GM12892 (cell line): ENCODE data around the gene F2R.
"Not testable (repeated sequence)": the region's sequence is repeated elsewhere in the genome, so short reads cannot be mapped to it uniquely, and the experiment has no call there.

Source experiments
- DNase-seq: peaks from one replicate; pipeline ENCODE4 v3.0.0; 2011; ENCODE audit not compliant: insufficient read length
- FAIRE-seq: peaks from 2 replicates; lab custom pipeline; 2011; peaks lifted over from hg19 to GRCh38; lab: Jason Lieb, UNC
- POLR2A ChIP-seq: IDR thresholded peaks from 2 replicates; pipeline ENCODE4 v1.6.1; 2011; ENCODE audit warnings: low read depth, low read length, control low read depth
- POLR2AphosphoS5 ChIP-seq: IDR thresholded peaks from 2 replicates; pipeline ENCODE4 v1.6.1; 2011; ENCODE audit warnings: low read depth, low read length, control low read depth
- TAF1 ChIP-seq: IDR thresholded peaks from 2 replicates; pipeline ENCODE4 v1.6.1; 2011; ENCODE audit warnings: low read depth, mild to moderate bottlenecking, control low read depth, low read length, borderline replicate concordance

F2R gene

DNA sequence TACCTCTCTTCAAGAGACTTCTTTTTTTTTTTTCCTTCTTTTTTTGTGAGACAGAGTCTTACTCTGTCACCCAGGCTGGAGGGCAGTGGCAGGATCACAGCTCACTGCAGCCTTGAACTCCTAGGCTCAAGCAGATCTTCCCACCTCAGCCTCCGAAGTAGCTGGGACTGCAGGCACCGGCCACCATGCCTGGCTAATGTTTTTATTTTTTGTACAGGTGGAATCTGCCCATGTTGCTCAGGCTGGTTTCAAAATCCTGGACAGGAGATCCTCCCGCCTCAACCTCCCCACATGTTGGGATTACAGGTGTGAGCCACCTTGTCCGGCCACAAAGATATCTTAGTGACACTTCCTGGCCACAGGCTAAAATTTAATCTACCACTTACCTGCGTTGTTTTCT lies 60.0 kb downstream of the F2R start:
- no peak for DNase-seq
- TF ChIP-seq TAF1 (no peak), POLR2AphosphoS5 (no peak), POLR2A (no peak)
- FAIRE-seq: no peak

DNA sequence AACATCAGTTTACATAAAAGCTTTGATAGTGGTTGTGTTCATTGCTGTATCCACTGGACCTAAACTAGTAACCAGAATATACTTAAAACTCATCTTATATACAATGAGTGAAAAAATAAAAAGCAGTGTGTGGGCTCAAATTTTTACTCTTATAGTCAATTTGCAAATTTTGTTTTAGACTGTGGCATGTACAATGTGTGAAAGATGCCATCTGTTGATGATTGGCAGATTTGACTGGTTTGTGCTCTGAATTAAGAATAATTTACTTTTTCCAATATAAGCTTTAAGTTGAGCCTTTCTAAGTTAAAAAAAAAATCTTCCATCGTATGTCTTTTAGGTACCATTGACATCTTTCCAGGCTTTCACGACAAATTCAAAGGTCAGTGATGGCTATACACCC lies 60.5 kb downstream of the F2R start:
- TF ChIP-seq POLR2AphosphoS5 (no peak), TAF1 (no peak), POLR2A (no peak)
- FAIRE-seq (no peak), DNase-seq (no peak)

DNA sequence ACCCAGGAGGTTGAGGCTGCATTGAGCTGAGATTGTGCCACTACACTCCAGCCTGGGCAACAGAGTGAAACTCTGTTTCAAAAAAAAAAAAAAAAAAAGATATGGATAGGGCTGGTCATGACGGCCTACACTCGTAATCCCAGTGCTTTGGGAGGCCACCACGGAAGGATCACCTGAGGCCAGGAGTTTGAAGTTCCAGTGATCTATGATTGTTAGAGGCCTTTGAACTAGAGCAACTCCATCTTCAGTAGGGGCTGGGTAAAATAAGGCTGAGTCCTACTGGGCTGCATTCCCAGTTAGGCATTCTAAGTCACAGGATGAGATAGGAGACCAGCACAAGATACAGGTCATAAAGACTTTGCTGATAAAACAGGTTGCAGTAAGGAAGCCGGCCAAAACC lies 64.7 kb downstream of the F2R start:
- FAIRE-seq, DNase-seq: not testable (repeated sequence)

DNA sequence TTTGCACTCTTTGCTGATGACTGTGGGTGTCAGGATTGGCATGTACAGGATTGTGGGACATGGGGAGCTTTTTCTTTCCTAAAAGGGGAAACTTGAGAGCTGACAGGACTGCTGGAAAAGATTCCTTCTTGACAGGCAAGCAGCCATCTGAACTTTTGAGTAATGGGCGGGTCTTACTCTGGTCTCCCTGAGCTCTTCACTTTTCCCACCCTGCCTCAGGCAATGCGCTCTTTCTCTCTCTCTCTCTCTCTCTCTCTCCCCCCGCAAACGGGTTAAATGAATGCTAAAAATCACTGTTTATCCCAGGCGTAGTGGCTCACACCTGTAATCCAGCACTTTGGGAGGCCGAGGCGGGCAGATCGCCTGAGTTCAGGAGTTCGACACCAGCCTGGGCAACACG lies 65.8 kb downstream of the F2R start:
- TF ChIP-seq POLR2AphosphoS5 (no peak), TAF1 (no peak), POLR2A (no peak)
- no peak for DNase-seq
- FAIRE-seq: no peak

GRCh38 chr5:76782444-76782843 lies 66.5 kb downstream of the F2R start:
- TF ChIP-seq TAF1 (no peak), POLR2A (no peak), POLR2AphosphoS5 (no peak)
- DNase-seq (no peak), FAIRE-seq (no peak)
